HG02798 (cell line): Measurements from ENCODE around the gene FAU.
"Not testable (repeated sequence)": the region's sequence is repeated elsewhere in the genome, so short reads cannot be mapped to it uniquely, and the experiment has no call there.

Experiments
- ATAC-seq: cut with Tn5 transposase; IDR thresholded peaks from one replicate; pipeline ENCODE4 v1.9.1; 2021; ENCODE audit warnings: mild to moderate bottlenecking; ENCODE audit not compliant: unreplicated experiment, poor library complexity

The FAU gene

DNA sequence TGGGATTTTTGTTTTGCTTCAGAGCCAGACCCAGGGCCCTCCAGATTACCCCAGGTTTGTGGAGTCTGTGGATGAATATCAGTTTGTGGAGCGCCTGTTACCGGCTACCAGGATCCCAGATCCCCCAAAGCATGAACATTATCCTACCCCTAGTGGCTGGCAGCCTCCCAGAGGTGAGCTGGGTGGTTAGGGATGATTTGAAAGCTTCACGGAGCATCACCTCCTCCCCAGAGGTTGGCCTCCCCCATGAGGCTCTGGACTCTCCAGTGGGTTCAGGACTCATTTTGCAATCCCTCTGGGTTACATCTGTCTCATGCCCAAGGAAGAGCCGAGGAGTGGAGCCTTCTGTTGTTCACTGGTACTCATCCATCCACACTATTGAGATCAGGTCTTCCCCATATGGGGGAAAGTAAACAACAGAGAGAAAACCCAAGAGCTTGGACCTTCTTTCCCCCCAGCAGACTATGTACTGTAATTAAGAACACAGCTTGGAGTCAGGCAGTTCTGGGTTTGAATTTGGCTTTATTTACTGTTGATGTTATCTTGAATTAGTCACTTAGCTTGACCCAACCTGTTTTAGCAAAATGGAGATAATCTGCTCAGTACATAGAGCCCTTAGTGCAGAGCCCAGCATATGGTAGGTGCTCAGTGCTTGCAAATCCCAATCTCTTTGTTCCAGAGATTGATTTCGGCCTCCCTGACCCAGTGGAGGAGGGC, 2.7 kb upstream of the FAU start:
- ATAC-seq = no peak

DNA sequence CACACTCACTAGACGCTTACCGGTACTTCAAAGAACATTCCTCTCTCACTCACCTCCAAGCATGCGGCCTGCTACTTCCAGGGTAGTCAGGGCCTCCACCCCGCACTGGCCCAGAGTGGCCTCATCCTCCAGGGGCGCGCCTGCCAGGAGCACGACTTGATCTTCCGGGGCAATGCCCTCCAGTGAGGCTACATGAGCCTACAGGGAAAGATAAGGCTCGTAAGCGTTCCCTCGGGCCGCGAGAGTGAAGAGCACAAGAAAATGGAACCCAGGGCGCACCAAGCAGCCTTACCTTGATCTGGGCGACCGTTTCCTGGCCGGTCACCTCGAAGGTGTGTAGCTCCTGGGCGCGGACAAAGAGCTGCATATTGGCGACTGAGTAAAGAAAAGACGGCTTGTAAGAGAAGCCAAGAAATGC, 478 bp downstream of the FAU start:
- ATAC-seq = no peak

DNA sequence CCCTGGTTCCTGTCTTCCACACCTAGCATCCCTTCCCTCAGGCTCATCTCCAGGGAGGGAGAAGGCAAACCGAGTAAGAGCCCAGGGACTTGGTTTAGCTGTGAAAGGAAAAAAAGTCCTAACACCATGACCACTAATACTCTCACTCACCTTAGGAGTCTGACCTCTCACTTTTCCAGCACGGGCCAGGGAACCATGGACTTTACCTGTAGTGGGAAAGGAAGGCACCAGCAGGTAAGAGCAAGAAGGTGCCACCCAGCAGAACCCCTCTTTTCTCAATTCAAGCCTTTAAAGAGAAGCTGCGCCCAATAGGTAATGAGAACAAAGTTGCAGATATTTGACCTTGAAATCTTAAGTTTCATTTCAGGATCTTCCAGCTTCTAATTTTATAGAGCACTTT, 1.1 kb downstream of the FAU start:
- ATAC-seq = no peak

DNA sequence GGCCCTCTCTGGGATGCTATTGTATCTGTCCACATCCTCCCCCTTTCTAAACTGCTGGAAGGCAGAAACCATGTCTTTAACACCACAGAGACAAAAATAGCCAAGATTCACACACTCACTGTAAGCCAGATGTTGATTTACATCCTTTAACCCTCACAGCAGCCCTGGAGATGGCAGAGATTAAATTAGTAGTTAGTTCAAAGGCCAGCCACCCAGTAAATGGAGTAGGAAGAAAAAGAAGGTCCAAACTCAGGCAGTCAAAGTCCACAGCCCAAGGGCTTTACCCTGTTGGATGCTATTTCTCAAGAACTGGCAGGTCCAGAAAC, 2.3 kb downstream of the FAU start:
- no peak for ATAC-seq

DNA sequence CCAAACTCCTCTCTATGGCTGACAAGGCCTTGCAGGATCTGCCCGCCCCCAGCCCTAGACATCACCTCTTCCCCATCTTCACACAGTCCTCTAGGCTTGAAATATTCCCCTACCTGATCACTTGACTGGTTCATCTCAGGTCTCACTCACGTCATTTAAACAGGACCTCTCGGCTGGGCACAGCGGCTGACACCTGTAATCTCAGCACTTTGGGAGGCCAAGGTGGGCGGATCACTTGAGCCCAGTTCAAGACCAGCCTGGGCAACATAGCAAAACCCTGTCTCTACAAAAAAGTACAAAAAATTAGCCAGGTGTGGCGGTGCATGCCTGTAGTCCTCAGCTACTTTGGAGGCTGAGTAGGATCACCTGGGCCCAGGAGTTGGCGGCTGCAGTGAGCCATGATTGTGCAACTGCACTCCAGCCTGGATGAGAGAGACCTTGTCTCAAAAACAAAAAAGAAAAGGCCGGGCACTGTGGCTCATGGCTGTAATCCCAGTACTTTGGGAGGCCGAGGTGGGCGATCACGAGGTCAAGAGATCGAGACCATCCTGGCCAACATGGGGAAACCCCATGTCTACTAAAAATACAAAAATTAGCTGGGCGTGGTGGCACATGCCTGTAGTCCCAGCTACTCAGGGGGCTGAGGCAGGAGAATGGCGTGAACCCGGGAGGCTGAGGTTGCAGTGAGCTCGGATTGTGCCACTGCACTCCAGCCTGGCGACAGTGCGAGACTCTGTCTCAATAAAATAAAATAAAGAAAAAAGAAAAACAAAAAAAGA, 2.9 kb downstream of the FAU start:
- ATAC-seq = not testable (repeated sequence)

DNA sequence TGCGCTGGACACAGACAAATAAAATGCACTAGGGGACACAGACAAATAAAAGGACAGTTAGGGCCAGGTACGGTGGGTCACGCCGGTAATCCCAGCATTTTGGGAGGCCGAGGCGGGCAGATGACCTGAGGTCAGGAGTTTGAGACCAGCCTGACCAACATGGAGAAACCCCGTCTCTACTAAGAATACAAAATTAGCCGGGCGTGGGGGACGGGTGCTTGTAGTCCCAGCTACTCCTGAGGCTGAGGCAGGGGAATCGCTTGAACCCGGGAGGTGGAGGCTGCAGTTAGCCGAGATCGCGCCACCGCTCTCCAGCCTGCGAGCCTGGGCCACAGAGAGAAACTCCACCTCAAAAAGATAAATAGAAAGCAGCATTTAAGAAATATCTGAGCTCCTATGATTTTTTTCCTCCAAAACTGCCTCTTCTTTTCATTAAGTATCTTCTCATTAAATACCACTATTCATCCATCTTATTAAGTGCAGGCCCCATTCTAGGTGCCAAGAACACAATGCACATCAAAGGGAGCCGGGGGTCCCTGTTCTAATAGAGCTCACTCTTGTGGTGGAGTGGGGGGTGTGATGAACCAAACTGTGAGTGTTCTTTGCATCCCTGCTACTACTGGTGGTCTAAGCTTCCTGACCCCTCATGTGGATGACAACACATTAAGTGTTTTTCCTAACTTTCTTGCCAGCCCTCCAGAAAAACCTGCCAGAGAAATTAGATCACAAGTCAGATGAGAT, 3.7 kb downstream of the FAU start:
- ATAC-seq = no peak

DNA sequence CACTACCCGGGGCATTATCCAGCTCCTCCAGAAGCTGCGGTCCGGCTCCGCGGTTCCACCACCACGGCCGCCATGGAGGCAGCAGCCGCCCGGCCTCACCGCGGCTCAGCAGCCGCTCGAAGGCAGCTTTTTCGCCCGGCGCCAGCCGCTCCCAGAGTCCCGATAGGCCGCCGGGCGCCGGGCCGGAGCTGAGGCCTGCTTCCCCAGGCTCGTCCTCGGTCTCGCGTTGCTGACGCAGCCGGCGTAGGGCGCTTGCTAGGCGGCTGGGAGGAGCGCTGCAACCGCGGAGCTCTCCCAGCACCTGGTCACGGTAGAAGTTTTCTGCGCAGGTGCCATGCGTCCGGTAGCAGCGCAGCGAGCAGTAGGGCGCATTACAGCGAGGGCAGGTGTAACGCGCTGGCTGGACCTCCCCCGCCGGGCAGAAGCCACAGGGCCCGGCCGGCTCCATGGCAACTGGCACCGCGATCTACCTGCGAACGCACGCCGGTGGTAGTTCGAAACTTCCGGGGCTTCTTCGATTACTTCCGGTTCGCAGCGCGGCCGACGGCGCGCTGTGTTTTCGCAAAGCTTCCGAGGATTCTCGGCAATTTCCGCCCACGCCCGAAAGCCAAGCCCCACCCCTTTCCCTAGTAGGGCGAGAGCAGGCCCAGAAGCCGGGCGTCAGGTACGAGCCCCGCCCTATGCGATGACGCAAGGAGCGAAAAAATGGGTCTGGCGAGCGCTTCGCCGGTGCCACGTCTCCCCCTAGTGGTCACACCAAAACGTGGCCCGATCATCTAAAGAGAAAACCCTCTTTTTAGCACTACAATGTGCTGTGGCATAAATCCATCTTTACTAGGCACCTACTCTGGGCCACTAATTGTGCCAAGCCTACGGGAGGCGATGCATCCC, 4.5 kb downstream of the FAU start, which contains the start of gene ZNHIT2:
TSS of gene ZNHIT2 (minus strand) at position 496 of the 891 bp plus-strand sequence. CDS start at position 448, 48 bp downstream.
- ATAC-seq = peak; percentile 73

DNA sequence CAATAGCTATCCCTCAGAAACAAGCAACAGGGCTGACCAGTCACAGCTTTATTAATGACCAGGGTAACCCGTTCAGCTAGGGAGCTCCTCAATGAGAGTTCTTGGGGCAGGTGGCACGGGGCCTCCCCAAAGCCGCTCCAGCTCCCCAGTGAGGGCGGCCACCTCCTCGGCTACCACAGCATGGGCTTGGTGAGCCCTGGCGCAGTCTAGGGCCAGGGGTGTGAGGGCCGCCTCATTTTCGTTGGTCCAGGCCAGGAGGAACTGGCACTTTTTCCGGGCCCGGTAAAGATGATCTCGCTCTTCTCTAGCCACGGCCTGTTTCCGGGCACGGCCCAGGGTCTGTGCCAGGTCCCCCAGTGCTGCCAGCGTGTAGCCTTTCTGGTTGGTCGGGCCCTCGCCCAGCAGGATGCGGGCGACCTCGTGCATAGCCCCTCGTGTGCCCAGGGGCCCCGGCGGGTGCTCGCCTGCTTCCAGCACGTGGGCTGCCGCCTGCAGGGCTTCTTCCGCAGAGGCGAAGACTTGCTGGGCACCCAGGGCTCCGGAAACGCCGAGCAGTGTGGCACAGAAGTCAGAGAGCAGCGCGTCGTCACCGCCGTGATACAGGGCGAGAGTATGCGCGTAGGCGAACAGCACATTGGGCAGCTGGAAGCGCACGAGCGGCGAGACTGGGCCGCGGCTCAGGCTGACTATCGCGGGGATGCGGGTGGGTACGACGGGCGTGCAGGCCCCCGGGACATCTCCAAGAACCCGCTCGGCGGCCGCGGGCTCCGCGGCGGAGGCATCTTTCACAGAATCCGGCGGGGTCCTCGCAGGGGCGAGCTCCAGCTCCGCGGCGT, 5.3 kb downstream of the FAU start:
- ATAC-seq = no peak

DNA sequence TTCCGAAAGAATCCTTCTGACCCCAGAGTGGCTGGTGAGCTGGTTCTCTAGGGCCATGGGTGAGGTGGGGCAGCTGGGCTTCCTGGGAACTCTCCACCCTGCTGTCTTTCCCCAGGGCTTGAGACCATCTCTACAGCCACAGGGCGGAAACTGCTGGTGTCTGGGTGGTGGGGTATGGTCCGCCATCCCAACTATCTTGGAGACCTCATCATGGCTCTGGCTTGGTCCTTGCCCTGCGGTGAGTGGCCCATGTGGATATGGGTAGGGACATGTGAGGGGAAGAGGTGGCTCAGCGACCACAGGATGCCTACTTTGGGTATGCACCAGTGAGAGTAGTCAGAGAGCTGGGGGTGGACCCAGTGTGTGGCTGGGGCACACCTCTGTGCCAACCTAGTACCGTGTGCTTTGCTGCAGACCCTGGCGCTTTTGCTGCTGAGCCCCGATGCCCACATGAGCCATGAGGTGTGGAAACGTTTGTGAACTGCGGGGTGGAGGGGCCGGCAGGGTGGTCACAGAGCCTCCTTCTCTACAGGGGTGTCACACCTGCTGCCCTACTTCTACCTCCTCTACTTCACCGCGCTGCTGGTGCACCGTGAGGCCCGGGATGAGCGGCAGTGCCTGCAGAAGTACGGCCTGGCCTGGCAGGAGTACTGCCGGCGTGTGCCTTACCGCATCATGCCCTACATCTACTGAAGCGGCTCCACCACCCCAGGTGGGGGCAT, 6.4 kb downstream of the FAU start:
- ATAC-seq = no peak

DNA sequence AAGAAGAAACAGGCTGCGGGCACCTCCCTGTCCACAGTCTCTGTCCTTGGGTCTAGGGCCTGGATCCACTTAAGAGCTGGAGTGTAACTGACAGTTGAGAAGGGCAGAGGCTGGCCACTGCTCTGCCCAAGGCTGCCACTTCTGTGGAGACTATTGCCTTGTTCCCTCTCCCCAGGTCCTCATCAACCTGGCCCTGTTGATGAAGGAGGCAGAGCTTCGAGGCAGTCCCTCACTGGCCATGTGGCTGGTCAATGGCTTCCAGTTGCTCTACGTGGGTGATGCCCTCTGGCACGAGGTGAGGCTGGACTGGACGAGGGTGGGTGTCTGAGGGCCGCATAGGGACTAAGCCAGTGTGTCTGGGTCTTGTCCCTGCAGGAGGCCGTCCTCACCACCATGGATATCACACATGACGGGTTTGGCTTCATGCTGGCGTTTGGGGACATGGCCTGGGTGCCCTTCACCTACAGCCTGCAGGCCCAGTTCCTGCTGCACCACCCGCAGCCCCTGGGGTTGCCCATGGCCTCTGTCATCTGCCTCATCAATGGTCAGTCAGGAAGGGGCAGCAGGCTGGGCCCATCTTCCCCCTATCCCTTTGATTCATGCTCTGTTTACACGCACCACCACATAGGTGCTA, 7.3 kb downstream of the FAU start:
- no peak for ATAC-seq

DNA sequence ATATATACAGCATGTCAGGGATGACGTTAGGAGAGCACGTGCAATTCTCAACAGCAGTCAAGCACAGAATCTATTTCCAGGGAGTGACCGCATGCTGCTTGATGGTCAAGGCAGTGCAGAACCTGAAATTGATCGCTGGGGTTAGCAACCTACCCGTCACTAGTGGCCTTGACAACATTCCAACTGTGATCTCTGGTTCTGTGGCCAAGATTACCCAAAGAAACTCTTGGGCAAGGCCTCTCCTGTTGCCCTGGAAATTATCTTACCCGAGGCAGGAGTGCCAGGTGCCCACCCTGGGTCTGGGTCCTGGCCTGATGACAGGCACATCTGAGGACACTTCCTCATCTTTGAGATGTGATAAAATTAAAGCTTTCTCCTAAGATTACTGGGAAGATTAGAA, 8.1 kb downstream of the FAU start:
- no peak for ATAC-seq

DNA sequence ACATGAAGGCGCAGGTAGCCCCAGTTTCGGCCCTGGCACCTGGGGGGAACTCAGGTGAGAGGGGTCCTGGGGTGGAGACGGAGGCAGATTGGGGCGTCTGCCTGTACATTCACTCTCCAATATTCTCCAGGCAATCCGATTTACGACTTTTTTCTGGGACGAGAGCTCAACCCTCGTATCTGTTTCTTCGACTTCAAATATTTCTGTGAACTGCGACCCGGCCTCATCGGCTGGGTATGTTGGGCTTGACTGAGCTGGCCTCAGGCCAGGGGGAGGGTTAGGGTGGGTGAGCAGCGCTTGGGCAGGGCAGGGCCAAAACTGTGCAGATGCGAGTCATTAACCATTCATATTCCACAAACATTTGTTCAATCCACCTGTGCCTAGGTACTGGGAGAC, 8.6 kb downstream of the FAU start:
- ATAC-seq = no peak

DNA sequence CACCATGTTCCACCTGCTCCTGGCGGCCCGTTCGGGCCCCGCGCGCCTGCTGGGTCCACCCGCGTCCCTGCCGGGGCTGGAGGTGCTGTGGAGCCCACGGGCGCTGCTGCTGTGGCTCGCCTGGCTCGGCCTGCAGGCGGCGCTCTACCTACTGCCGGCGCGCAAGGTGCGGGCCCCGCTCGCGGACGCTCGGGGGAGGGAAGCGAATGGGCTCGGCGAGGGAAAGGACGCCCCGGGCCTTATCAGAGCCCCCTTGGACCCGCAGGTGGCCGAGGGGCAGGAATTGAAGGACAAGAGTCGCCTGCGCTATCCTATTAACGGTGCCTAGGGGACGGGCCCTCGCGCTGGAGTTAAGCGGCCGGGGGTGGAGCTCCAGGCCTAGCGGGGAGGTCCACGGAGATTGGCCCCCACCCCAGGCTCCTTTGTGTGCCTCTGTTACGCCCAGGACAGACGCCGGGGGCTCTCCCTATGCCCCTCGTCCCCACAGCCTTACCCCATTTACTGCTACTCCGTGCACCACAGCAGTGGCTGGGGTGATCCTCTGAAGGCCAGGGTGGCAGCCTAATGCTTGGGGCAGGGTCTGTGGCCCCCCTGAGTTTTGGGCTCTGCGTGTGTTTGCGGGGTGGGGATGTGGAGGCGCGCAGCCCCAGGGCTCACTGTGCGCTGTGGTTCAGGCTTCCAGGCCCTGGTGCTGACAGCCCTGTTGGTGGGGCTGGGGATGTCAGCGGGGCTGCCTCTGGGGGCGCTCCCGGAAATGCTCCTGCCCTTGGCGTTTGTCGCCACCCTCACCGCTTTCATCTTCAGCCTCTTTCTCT, 9.2 kb downstream of the FAU start:
- peak; percentile 34 for ATAC-seq

DNA sequence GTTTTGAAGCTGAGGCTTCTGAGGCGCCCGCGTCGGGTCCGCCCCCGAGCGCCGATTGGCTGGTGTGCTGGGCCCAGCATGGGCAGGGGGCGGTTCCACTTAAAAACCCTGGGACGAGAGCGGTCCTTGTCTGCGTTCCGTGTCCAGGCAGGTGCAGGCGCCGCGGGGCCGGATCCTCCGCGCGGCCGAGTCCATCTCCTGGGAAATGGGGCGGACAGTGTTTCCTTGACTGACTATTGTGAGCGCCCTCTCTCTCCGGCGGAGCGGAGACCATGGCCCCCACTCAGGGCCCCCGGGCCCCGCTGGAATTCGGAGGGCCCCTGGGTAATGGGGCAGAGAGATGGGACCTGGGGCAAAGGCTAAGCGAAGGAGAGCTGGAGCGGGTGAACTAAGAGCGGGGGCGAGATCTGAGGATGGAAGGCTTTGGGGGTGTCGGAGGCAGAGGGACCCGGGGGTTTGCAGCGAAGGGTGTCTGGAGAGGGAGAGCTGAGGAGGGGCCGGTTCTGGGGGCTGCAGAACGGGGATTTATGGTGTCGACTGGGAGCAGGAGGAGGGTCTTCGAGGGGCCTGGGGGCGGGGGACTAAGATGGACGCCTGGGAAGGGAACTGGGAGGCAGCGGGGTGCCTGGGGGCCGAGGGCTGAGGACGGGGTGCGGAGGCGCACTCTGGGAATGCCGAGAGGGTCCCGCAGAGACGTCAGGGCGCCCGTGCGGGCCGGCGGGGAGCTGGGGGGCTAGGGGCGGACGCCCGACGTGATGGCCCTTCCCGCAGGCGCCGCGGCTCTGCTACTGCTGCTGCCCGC, 10.0 kb downstream of the FAU start, which contains the start of gene TM7SF2:
TSS of gene TM7SF2 (plus strand) at position 129 of the 802 bp plus-strand sequence. CDS start at position 273, 144 bp downstream.
- ATAC-seq = peak; percentile 77

DNA sequence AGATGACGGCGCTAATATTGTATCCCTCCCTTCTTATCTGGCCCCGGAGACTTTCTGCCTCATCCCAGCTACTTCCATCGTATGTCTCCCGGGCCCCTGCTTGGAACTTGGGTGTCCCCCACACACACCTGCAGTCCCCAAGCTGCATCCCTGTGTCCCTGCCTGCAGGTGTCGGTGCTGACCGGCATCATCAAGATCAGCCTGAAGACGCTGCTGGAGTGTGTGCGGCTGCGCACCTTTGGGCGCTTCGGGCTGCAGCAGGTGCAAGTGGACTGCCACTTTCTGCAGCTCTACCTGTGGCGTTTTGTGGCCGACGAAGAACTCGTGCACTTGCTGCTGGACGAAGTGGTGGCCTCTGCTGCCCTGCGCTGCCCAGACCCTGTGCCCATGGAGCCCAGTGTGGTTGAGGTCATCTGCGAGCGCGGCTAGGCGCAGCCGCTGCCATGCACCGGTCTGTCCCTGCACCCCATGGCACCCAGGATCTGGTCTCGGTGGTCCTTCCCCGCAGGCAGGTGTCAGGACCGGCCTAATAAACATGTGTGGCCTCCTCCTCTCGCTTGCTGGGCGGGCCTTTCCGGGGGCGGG, 10.7 kb downstream of the FAU start:
- no peak for ATAC-seq

DNA sequence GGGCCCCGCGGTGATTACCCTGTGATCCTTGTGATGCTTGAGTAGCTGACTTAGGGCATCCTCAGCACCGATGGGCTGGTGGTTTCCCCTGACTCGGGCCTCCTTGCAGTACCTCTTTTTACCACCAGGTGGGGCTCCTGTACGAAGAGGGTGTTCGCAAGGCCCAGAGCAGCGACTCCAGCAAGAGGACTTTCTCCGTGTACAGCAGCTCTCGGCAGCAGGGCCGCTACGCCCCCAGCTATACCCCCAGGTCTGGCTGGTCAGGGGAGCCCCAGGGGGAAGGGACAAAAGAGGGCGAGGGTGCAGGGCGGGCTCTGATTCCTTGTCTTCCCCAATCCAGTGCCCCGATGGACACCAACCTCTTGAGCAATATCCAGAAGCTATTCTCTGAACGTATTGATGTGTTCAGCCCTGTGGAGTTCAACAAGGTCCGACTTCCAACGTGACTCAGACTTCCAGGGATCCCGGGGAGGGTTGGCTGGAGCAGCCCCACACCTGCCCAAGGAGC, 11.5 kb downstream of the FAU start:
- peak; percentile 29 for ATAC-seq
